Measurements from ENCODE around the gene ARVCF. TPM values are rescaled to one million over a fixed set of nuclear protein-coding genes. Genes with fewer than 3 reads are reported as not detected.

Gene ARVCF
- total and polyA plus RNA-seq, 2 donors (not counting 3 experiments of a cell fraction or from before 2014, with no cell fraction given), result 81.3 to 105 TPM

DNA sequence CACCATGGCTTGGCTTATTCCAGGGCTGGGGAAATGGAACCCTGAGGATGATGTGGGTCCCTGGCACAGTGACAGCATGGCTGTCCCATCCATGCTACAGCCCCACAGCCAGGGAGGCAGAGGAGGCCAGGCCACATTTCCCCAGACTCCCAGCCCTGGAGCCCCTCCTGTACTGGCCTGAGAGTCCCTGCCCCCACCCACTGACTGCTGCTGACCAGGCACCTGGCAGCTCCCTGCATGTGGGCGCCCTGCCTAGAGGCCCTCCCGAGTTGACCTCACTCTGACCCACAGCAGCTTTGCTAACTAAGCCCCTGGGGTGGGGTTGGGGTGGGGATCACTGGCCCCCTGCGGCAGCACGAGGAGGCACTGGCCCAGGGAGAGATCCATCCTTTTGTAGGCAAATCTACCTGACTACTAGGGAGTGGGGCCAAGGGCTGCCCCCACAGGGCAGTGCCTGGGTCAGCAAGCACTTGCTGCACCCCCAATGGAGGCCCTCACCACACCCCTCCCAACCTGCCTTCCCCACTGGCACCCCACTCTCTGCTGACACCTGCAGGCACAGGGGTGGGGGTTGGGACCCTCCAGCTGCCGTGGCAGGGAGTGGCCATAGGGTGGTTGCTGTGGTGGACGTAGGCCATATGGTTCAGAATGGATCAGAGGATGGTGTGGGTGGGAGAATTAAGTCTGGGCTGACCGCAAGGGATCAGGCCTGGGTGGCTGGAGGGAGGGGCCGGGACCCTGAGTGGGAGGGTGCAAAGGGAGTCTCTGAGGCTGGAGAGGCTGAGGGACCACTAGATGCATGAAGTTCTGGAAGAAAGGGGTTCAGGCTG is 17.4 kb downstream of the ARVCF start:
- intact Hi-C loops (cut with micrococcal nuclease), result loop anchor here (1.0 to 2.0 kb wide), 2 partner anchors 22 to 29 kb away; partner anchors contain the start of gene TANGO2
- BruUV-seq (replicated peaks), result no TSS peak
- H3K4me2 ChIP-seq (ENCODE audit: insufficient read depth, low read length), result no peak overlapping the region

More for the DNA sequence above, 17.4 kb downstream of the ARVCF start:
- ChIA-PET CTCF (interaction anchor here (0.8 to 3.4 kb wide), 6 partner anchors 11 to 52 kb away, joined by 3 to 19 read pairs (median 3); no protein-coding TSS in a partner anchor), POLR2A (interaction anchor here (0.7 to 0.8 kb wide), 2 partner anchors 13 to 15 kb away, joined by 3 read pairs; no protein-coding TSS in a partner anchor)
- TF ChIP-seq POLR2AphosphoS5 (IDR thresholded peaks at IDR 0.05; ENCODE audit: insufficient read depth, low read depth, low read length) (no peak), JUN (IDR thresholded peaks at IDR 0.05; ENCODE audit: borderline replicate concordance, insufficient read depth, insufficient read length, low read depth) (no peak), MYC (IDR thresholded peaks at IDR 0.05; ENCODE audit: low read depth, low read length) (no peak), EZH2 (IDR thresholded peaks at IDR 0.05; ENCODE audit: borderline replicate concordance, low read depth, low read length, severe bottlenecking) (no peak), FOS (IDR thresholded peaks at IDR 0.05; ENCODE audit: borderline replicate concordance, insufficient read depth, low read length) (no peak), GATA2 (IDR thresholded peaks at IDR 0.05; ENCODE audit: insufficient read depth, insufficient read length, low read depth, low read length) (no peak), POLR2A (IDR thresholded peaks at IDR 0.05; ENCODE audit: low read depth, low read length) (no peak)
- TF ChIP-seq, protein P1, sequence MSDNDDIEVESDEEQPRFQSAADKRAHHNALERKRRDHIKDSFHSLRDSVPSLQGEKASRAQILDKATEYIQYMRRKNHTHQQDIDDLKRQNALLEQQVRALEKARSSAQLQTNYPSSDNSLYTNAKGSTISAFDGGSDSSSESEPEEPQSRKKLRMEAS (IDR thresholded peaks at IDR 0.05; ENCODE audit: insufficient read depth, insufficient read length), result no peak
- TF ChIP-seq, protein P2, sequence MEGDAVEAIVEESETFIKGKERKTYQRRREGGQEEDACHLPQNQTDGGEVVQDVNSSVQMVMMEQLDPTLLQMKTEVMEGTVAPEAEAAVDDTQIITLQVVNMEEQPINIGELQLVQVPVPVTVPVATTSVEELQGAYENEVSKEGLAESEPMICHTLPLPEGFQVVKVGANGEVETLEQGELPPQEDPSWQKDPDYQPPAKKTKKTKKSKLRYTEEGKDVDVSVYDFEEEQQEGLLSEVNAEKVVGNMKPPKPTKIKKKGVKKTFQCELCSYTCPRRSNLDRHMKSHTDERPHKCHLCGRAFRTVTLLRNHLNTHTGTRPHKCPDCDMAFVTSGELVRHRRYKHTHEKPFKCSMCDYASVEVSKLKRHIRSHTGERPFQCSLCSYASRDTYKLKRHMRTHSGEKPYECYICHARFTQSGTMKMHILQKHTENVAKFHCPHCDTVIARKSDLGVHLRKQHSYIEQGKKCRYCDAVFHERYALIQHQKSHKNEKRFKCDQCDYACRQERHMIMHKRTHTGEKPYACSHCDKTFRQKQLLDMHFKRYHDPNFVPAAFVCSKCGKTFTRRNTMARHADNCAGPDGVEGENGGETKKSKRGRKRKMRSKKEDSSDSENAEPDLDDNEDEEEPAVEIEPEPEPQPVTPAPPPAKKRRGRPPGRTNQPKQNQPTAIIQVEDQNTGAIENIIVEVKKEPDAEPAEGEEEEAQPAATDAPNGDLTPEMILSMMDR (IDR thresholded peaks at IDR 0.05; ENCODE audit: extremely low read depth in 1 of 2, insufficient read depth in 1 of 2, low read depth in 1 of 2, low read length in 2 of 2), result no peak
- Histone ChIP-seq H3K4me1 (ENCODE audit: control insufficient read depth, extremely low read depth, insufficient read depth, low read length) (peaks cover 47% of the 10 kb centered on the region), H3K79me2 (ENCODE audit: control insufficient read depth, insufficient read depth, low read length) (no peaks in the 10 kb centered on the region), H3K9me3 (replicated peaks; ENCODE audit: control insufficient read depth, insufficient read depth, low read length) (peaks cover 4% of the 10 kb centered on the region), H3K4me3 (replicated peaks in 1 of 3; ENCODE audit: insufficient read depth in 1 of 3, low read depth in 1 of 3, low read length in 3 of 3) (no peak overlapping the region), H3K9ac (replicated peaks; ENCODE audit: extremely low read depth, insufficient read depth, low read length) (no peak overlapping the region), H3K27me3 (ENCODE audit: control insufficient read depth in 2 of 2, insufficient read depth in 2 of 2, low read length in 2 of 2) (no peaks in the 10 kb centered on the region), H3K36me3 (ENCODE audit: control insufficient read depth in 2 of 2, extremely low read depth in 1 of 2, insufficient read depth in 2 of 2, low read length in 2 of 2) (no peaks in the 10 kb centered on the region), H2AFZ (ENCODE audit: low read depth, low read length) (no peak overlapping the region), H3K27ac (ENCODE audit: insufficient read depth, low read depth, low read length) (peak overlapping the region; percentile 52), H3K9me1 (replicated peaks; ENCODE audit: control insufficient read depth, extremely low read depth, insufficient read depth, low read length) (no peaks in the 10 kb centered on the region), H4K20me1 (replicated peaks; ENCODE audit: control insufficient read depth, extremely low read depth, insufficient read depth, low read length) (no peaks in the 10 kb centered on the region)
- dilution Hi-C loops (cut with MboI; ENCODE audit: extremely low pct_ligation_motif_present, low sequenced_read_pairs), result no loop called here
- FAIRE-seq (no peak), DNase-seq (ENCODE audit: low read depth, low spot score) (no peak)

All from endothelial cell of umbilical vein (primary cell).